Urinary bladder (tissue), 4 donors: ENCODE results near the gene UBD. TPM values are rescaled to one million over a fixed set of nuclear protein-coding genes. Genes with fewer than 3 reads are reported as not detected.

ENCODE experiments used
- DNase-seq: peaks from one replicate; pipeline ENCODE4 v3.0.0-alpha.2; 2015; ENCODE audit errors: extremely low spot score
- H3K27ac ChIP-seq: one replicate; pipeline ENCODE4 v1.5.1; 2013; ENCODE audit warnings: low read depth, mild to moderate bottlenecking, moderate library complexity
- H3K36me3 ChIP-seq: one replicate; pipeline ENCODE4 v1.6.1; 2013; ENCODE audit warnings: mild to moderate bottlenecking, moderate library complexity; ENCODE audit not compliant: insufficient read depth
- H3K4me1 ChIP-seq: one replicate; pipeline ENCODE4 v1.6.1; 2013; ENCODE audit warnings: mild to moderate bottlenecking, moderate library complexity; ENCODE audit not compliant: insufficient read depth
- H3K4me3 ChIP-seq: one replicate; pipeline ENCODE4 v1.5.1; 2013; ENCODE audit warnings: low read depth, low read length
- WGBS: extraction: QIAGEN DNeasy Blood & Tissue Kit; methylation state at CpG from one replicate; pipeline ENCODE4 v1.1.7; 2013; 5-methylcytosine and 5-hydroxymethylcytosine counted together
- polyA plus RNA-seq: library from polyadenylated mRNA; stranded (reverse); fragments of 200-250 nt; gene quantifications from one replicate; pipeline ENCODE4 v1.2.3, GENCODE V29; 2013
- total RNA-seq: library from RNA; depleted of rRNA; stranded (reverse); fragments of >200 nt; gene quantifications from one replicate; pipeline ENCODE4 v1.2.3, GENCODE V29; 2014
- donor health status: healthy with polysubstance abuse.
- donor health status: healthy.

Gene UBD
- total and polyA plus RNA-seq, 2 donors = 2.1 to 2.9 TPM

DNA sequence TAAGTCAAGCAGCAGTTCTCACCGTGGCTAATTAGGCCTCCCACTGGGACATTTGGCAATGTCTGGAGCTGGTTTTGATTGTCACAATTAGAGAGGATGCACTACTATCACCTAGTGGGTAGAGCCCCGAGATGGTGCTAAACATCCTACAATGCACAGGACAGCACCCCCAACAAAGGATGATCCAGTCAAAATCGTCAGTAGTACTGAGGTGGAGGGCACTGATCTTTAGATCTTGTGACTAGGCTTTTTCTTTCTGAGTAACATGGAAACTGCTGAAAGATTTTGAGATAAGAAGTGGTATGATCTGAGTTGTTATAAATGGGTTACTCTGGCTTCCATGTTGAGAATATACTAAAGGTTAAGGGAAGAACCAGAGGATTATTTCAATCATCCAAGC lies 12.0 kb downstream of the UBD start:
- no peak overlapping the region for H3K4me3 ChIP-seq
- DNase-seq = no peak
- H3K36me3 ChIP-seq = no peaks in the 10 kb centered on the region
- 36% methylated on average over 3 of the region's 3 CpGs for WGBS
- no peaks in the 10 kb centered on the region for H3K4me1 ChIP-seq
- no peak overlapping the region for H3K27ac ChIP-seq

DNA sequence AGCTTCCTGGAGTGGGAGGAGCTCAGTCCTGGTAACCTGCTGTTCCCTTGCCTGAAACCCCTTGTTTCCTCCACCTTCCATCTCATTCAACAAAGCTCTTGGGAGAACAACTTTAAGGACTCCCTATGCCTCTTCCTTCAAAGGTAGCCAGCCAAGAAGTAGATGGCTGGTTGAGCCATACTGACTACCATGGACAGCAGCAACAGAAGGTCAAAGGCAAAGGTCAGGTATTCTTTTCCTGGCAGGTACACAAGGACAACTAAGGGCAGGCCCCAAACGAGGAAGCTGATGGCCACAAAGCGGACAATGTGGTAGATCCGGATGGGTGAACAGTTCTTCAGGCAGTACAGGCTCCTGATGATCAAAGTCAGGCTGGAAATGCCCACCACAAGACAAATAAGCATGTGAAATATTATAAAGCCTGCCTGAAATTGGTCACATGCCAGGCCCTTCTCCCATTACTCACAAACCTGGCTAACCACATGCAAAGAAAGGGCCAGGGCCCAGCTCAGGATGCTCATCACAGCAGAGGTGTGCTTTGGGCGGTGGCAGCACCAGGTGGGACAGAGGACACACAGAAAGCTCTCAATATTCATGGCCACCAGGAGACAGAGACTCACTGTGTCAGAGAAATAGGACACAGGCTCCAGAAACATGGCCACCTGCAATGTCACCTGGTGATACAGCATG lies 21.7 kb downstream of the UBD start:
- no peak overlapping the region for H3K4me3 ChIP-seq
- H3K27ac ChIP-seq = no peak overlapping the region
- DNase-seq = no peak
- H3K4me1 ChIP-seq = no peaks in the 10 kb centered on the region
- 74% methylated on average over 4 of the region's 4 CpGs for WGBS
- no peaks in the 10 kb centered on the region for H3K36me3 ChIP-seq

DNA sequence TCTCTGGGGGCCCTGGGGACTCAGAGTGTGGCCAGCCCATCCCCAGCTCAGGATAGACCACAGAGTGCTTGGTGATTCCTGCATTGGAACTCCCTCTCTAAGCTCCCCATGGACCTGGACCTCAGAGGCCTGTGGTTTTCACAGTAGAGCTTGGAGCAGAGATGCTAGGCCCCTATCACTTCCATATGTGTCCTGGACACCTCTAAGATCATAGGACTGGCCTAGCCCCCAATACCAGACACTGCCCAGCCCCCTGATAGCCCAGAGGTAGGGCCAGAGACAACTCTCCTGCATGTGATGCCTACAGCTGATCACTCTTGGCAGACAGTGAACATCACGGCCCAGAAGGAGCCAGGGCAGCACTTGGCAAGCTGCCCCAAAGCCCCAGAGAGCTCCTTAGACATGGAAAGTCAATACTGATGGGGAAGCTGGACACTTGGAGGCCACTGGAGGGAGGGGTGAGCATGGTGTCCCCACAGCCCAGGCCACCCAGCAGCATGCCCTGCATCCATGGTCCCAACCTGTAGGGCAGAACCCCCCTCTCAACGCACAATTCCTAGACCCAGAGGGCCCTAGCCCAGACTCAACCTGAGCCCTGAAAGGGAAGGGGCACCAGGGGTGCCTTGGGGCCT lies 27.1 kb downstream of the UBD start:
- H3K4me1 ChIP-seq = no peaks in the 10 kb centered on the region
- H3K27ac ChIP-seq = no peak overlapping the region
- H3K4me3 ChIP-seq = no peak overlapping the region
- no peaks in the 10 kb centered on the region for H3K36me3 ChIP-seq
- 65% methylated on average over 2 of the region's 2 CpGs for WGBS
- no peak for DNase-seq

DNA sequence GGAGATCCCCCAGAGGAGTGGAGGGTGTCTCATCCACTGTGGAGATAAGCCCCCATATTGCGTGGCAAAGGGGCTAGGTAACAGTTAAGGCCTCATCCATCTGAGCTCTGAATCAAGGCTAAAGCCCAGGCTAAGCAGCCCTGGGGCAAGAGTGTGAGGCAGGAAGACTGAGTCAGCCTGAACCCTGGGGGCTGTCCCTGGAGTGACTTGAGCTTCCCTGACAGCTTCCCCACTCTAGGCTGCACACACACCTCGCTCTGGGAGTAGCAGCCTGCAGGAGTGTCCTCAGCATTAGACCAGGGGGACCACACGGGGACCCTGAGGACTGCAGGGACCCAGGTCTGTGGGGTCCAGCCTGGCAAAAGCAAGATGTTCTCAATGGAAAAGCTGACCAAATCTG lies 27.9 kb downstream of the UBD start:
- DNase-seq = no peak
- WGBS = 55% methylated on average over 3 of the region's 3 CpGs
- H3K27ac ChIP-seq = no peak overlapping the region
- no peaks in the 10 kb centered on the region for H3K36me3 ChIP-seq
- H3K4me3 ChIP-seq = no peak overlapping the region
- H3K4me1 ChIP-seq = no peaks in the 10 kb centered on the region

DNA sequence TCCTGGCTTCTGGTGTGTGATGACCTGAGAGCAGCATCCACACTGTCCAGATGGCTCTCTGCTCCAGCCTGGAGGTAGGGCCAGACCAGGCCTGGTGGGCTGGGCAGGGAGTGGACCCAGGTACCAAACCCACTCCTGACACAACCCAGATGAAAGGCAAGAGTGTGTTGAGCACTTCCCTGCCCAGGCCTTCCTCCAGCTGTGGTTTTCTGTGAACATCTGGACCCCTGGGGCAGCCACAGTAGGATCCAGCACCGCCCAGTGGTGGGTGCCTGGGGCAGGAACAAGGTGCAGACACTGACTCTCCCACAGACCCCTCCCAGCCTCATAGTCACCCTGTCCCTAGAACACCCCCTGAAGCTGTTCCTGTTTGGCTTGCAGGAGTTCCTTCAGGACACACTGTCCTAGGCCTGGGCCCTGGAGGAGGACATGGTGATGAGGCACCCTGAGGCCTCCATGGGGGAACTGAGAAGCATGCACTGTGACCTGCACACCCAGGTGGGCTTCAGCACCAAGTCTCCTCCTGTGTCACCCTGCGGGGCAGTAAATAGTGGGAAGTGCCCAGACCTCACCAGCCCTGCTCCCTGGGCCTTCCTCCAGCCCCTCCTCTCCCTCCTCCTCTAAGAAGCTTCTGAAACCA lies 28.7 kb downstream of the UBD start:
- H3K36me3 ChIP-seq = no peaks in the 10 kb centered on the region
- DNase-seq = no peak
- no peak overlapping the region for H3K27ac ChIP-seq
- WGBS = 79% methylated on average over 2 of the region's 2 CpGs
- H3K4me3 ChIP-seq = no peak overlapping the region
- no peaks in the 10 kb centered on the region for H3K4me1 ChIP-seq

DNA sequence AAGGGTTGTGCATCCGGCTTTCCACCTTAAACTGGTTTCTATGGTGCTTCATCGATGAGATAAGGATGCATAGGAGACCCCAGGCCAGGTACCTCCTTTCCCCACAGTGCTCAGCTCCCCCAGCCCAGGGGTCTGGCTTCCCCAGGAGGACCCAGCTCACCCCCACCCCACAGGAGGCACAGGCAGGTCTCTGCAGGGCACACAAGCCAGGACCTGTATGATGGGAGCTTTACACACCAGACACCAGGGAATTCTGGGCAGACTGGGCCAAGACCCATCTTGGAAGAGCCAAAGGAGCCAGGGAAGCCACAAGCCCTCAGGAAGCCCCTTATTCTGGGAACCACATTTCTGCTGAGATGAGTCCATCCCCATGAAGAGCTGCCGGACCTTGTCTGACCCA lies 29.6 kb downstream of the UBD start:
- no peak overlapping the region for H3K27ac ChIP-seq
- no peak for DNase-seq
- H3K36me3 ChIP-seq = no peaks in the 10 kb centered on the region
- no peak overlapping the region for H3K4me3 ChIP-seq
- no peaks in the 10 kb centered on the region for H3K4me1 ChIP-seq
- 95% methylated on average over 3 of the region's 3 CpGs for WGBS

DNA sequence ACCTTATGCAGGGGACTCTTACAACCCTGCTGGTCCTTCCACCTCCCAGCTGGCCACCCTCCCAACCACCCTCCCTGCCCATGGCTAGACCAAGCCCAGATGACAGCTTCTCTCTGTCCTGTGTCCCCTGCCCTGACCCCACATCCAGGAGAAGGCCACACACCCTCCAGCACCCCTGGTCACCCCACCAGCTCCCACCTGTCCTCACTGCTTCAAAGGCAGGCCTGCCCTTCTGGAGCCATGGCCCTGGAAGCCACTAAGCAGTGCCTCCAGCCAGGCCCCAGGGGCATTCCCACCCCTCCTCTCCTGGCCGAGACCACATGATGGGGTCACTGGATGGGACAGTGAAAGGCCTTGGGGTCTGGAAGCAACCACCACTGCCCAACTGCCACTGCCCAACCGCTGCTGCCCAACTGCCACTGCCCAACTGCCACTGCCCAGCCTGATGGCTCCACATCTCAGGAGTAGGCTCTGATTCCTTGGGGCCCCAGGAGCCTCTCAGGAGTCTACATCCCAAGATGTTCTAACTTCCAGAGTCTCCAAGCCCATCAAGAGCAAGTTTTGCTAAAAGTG lies 30.5 kb downstream of the UBD start:
- DNase-seq = no peak
- Histone ChIP-seq H3K4me1 (no peaks in the 10 kb centered on the region), H3K27ac (no peak overlapping the region), H3K4me3 (no peak overlapping the region), H3K36me3 (no peaks in the 10 kb centered on the region)
- 80% methylated on average over 2 of the region's 2 CpGs for WGBS

DNA sequence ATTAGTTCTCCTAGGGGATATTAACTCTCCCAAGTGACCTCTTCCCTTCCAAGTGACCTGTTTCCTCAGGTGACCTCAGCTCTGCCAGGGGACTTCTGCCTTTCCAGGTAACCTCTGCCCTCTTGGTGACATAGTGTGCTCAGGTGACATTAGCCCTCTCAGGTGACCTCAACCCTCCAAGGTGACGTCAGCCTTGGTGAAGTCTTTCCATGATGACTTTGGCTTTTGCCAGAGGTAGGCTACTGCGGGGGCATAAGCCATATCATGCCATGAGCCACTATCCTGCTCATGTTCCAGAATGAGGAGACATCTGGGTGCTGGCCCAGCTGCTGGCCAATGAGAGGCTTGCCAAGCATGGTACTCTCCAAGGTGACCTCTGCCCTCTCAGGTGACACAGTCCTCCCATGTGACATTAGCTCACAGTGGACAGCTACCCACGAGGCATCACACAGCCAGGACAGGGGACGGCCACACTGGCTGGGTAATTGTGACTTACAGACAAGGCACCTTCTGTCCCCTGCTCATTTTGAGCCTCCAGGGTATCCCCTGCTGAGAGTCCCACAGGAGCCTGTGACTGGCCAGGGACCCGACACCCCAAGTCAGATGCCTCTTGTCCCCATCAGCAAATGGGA lies 31.1 kb downstream of the UBD start:
- Histone ChIP-seq H3K4me3 (no peak overlapping the region), H3K27ac (no peak overlapping the region), H3K36me3 (no peaks in the 10 kb centered on the region), H3K4me1 (no peaks in the 10 kb centered on the region)
- DNase-seq = no peak
- 75% methylated on average over 5 of the region's 5 CpGs for WGBS

DNA sequence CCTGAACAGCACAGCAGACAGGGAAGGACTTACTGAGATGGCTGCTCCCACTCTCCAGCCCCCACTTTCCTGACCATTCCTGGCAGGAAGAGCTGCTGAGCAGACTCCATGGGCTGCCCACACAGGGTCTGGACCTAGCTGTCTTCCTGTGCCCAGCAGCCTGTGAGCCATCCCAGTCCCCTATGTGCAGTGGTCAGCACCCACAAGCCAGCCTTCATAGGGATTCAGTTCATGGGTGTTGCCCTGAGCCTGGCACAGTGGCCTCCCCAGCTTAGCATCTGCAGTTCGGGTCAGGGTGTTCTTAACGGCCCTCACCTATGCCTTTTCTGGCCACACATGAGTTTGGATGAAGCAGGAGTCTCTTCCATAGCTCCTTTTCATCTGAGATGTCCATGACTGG lies 32.0 kb downstream of the UBD start:
- Histone ChIP-seq H3K4me3 (no peak overlapping the region), H3K4me1 (no peaks in the 10 kb centered on the region), H3K27ac (no peak overlapping the region), H3K36me3 (no peaks in the 10 kb centered on the region)
- WGBS = 71% methylated on average over 2 of the region's 2 CpGs
- no peak for DNase-seq

DNA sequence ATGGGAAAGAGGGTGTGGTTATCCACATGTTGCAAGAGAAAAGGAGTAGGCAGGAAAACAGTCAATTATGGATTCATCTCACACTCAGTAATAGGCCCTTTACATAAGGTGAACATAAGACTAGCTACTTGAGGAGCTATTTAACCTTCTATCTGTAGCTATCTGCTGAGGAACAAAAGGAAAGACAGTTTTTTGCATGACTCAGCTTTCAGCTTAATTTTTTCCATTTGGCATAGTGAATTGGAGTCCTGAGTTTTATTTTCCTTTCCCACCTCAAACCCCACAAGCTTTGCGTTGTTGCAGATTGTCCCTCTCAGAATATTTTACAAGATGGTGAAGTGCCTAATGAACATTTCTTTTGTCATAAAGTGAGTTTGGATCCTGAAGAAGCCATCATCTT lies 32.4 kb downstream of the UBD start:
- H3K36me3 ChIP-seq = no peaks in the 10 kb centered on the region
- no peak overlapping the region for H3K27ac ChIP-seq
- H3K4me1 ChIP-seq = no peaks in the 10 kb centered on the region
- no peak overlapping the region for H3K4me3 ChIP-seq
- 81% methylated on average over 1 of the region's 1 CpG for WGBS
- no peak for DNase-seq

DNA sequence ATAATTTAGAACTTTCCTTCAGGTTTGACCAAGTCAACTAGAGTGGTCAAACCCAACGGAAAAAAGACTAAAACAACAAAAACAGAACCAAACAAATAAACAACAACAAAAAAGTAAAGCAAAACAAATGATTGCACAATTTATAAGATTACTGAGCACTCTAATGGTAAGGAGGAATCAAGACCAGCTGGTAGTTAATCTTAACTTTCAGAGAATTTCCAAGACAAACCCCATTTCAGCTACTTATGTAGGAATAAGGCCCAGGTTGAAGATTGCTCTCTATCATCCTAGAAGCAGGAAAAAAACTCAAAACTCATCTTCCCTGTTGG lies 34.3 kb downstream of the UBD start:
- 0% methylated on average over 1 of the region's 1 CpG for WGBS

DNA sequence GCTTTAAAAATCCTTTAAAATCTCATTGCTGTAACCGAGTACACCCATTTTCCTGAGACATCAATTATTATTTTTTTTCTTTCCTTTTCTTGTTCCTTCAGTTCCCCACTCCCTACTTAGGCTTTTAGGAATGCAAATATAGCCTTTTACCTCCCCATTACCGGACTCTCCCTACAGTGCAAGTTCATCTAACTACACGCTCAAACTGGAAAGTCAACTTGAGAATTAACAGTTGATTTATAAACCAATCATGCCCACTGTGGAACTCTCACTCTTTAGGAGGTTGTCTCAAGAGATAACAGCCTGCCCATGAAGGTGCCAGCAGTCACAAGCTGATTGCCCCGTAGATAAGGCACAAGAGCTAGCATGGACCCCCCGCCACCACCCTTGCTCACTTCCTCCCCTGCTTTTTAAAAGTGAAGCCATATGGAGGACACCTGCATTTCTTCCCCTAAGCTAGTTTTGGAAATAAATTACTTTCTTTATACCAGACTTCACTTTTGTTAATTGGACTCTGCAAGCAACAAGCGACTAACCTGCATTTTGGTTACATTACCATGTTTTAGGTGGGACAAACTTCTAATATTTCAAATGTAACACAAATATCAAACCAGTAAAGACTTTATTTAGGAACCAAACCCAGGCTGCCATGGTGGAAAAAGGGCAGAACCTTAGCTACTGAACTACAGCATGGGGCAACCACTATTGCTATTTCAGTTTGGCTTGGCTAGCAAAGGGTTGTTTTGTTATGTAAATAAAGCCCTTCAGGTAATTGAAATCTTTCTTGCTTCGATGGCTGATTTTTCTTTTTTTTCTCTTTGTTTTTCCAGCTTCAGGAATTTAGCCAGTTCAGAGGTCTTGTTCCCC lies 34.9 kb downstream of the UBD start:
- 66% methylated on average over 7 of the region's 7 CpGs for WGBS
- DNase-seq = no peak
- H3K4me3 ChIP-seq = no peak overlapping the region
- H3K27ac ChIP-seq = no peak overlapping the region
- H3K4me1 ChIP-seq = no peaks in the 10 kb centered on the region
- H3K36me3 ChIP-seq = no peaks in the 10 kb centered on the region

More for the DNA sequence above, 34.3 kb downstream of the UBD start:
- no peaks in the 10 kb centered on the region for H3K4me1 ChIP-seq
- no peaks in the 10 kb centered on the region for H3K36me3 ChIP-seq
- H3K4me3 ChIP-seq = no peak overlapping the region
- no peak for DNase-seq
- no peak overlapping the region for H3K27ac ChIP-seq

DNA sequence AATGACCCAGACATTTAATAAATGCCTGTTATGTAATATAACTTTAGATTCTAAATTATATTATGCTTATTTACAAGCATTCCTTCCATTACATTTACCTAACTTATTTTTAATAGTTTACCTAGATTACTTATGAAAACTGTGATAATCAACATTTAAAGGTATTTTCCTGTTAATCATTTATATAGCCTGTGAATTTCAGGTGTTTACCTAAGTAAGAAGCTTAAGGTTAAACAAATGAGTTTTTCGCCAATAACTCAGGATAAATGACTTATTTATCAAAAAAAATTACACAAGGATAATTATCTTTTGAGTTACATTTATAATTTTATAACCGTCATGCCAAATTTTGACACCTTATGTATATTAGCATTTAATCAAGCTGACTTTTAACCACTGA lies 35.5 kb downstream of the UBD start:
- Histone ChIP-seq H3K36me3 (no peaks in the 10 kb centered on the region), H3K4me1 (no peaks in the 10 kb centered on the region), H3K4me3 (no peak overlapping the region), H3K27ac (no peak overlapping the region)
- WGBS = 61% methylated on average over 2 of the region's 2 CpGs
- no peak for DNase-seq
